ENCODE results near the gene ZNF562. TPM values are rescaled to one million over a fixed set of nuclear protein-coding genes. Genes with fewer than 3 reads are reported as not detected.
"Not testable (repeated sequence)": the region's sequence is repeated elsewhere in the genome, so short reads cannot be mapped to it uniquely, and the experiment has no call there.

ZNF562 gene
- polyA plus RNA-seq, 2 of the 4 experiments (the other 2 are of a cell fraction): 8.5 to 16.1 TPM

DNA sequence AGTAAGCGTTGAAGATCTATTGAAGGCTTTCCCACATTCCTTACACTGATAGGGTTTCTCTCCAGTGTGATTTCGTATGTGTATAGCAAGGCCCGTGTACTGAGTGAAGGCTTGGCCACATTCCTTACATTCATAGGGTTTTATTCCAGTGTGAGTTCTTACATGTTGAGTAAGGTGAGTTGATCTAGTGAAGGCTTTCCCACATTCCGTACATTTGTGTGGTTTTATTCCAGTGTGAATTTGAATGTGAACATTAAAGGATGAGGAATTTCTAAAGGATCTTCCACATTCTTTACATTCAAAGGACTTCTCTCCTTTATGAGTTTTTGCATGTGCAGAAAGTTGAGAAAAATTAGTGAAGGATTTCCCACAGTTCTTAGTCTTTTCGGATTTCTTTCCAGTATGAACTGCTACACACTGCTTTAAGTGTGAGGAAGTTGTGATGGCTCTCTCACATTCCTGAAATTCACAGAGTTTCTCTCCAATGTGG lies 21.8 kb downstream of the ZNF562 start:
- WGBS (ENCODE audit: missing lambda C conversion rate): 89% methylated on average over 5 of the region's 5 CpGs
- ATAC-seq; H3K4me1 ChIP-seq; FAIRE-seq; CTCF ChIA-PET; H3K4me3 ChIP-seq; H3K4me2 ChIP-seq; H3K27ac ChIP-seq; POLR2A ChIA-PET; DNase-seq (ENCODE audit: low read depth in 1 of 2, low spot score in 1 of 2): not testable (repeated sequence)
- 0 out of 2 replicates have a peak, but pooled peaks have one; percentile 11 for TF ChIP-seq KDM1A (IDR thresholded peaks at IDR 0.05; ENCODE audit: low read depth)
- peaks cover 89% of the 10 kb centered on the region for H3K9me3 ChIP-seq

DNA sequence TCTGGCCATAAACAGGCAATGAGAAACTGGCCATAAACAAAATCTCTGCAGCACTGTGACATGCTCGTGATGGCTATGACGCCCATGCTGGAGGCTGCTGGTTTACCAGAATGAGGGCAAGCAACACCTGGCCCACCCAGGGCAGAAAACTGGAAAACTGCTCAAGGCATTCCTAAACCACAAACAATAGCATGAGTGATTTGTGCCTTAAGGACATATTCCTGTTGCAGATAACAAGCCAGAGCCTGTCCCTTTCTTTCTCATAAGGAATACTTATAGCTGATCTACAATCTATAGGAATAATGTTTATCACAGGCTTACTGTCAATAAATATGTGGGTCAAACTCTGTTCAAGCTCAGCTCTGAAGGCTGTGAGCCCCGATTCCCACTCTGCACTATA lies 23.4 kb downstream of the ZNF562 start:
- H3K4me1 ChIP-seq; POLR2A ChIA-PET; H3K4me2 ChIP-seq; CTCF ChIA-PET; H3K27ac ChIP-seq; DNase-seq (ENCODE audit: low read depth in 1 of 2, low spot score in 1 of 2); ATAC-seq; FAIRE-seq; H3K4me3 ChIP-seq: not testable (repeated sequence)
- WGBS (ENCODE audit: missing lambda C conversion rate): 98% methylated on average over 3 of the region's 3 CpGs
- H3K9me3 ChIP-seq: peaks cover 92% of the 10 kb centered on the region

DNA sequence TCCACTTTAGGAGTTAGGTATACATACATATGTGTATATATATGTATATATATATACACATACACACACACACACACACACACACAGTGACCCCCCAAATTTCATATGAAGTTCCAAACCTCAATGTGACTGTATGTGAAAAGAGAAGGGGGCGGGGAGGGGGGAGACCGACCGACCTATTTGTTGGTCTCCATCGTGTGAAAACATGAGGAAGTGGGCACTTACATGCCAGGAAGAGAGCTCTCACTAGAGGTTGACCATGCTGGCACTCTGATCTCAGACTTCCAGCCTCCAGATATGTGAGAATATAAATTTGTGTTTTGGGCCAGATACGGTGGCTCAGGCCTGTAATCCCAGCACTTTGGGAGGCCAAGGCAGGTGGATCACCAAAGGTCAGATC lies 24.6 kb downstream of the ZNF562 start:
- Histone ChIP-seq H3K9me3 (peaks cover 88% of the 10 kb centered on the region), H3K4me1 (no peaks in the 10 kb centered on the region), H3K4me3 (no peak overlapping the region), H3K27ac (no peak overlapping the region), H3K4me2 (no peak overlapping the region)
- TF ChIP-seq TP53 (CRISPR knock-in tag; IDR thresholded peaks at IDR 0.05) (no peak), POLR2AphosphoS2 (conservative IDR thresholded peaks at IDR 0.05; ENCODE audit: low read length) (no peak), BHLHE40 (IDR thresholded peaks at IDR 0.05; ENCODE audit: low read depth, low read length) (no peak), RARB (CRISPR knock-in tag; IDR thresholded peaks at IDR 0.05) (no peak), CBX2 (IDR thresholded peaks at IDR 0.05; ENCODE audit: borderline replicate concordance, low read depth) (no peak), ZFP36 (IDR thresholded peaks at IDR 0.05; ENCODE audit: borderline replicate concordance, partially characterized antibody) (no peak), EP300 (IDR thresholded peaks at IDR 0.05) (no peak), RCOR1 (IDR thresholded peaks at IDR 0.05; ENCODE audit: low read depth, low read length) (no peak), POLR2A (IDR thresholded peaks at IDR 0.05; ENCODE audit: low read length) (no peak), SREBF2 (IDR thresholded peaks at IDR 0.05) (no peak), HOXB5 (CRISPR knock-in tag; IDR thresholded peaks at IDR 0.05) (no peak)
- TF ChIP-seq, protein P1, sequence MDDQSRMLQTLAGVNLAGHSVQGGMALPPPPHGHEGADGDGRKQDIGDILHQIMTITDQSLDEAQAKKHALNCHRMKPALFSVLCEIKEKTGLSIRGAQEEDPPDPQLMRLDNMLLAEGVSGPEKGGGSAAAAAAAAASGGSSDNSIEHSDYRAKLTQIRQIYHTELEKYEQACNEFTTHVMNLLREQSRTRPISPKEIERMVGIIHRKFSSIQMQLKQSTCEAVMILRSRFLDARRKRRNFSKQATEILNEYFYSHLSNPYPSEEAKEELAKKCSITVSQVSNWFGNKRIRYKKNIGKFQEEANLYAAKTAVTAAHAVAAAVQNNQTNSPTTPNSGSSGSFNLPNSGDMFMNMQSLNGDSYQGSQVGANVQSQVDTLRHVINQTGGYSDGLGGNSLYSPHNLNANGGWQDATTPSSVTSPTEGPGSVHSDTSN (IDR thresholded peaks at IDR 0.05): no peak
- TF ChIP-seq, protein P2, sequence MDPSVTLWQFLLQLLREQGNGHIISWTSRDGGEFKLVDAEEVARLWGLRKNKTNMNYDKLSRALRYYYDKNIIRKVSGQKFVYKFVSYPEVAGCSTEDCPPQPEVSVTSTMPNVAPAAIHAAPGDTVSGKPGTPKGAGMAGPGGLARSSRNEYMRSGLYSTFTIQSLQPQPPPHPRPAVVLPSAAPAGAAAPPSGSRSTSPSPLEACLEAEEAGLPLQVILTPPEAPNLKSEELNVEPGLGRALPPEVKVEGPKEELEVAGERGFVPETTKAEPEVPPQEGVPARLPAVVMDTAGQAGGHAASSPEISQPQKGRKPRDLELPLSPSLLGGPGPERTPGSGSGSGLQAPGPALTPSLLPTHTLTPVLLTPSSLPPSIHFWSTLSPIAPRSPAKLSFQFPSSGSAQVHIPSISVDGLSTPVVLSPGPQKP (IDR thresholded peaks at IDR 0.05; ENCODE audit: low read depth, low read length): no peak
- ChIA-PET CTCF (no interaction called here), POLR2A (no interaction called here)
- ATAC-seq (no peak), DNase-seq (ENCODE audit: low read depth in 1 of 2, low spot score in 1 of 2) (no peak), FAIRE-seq (no peak)
- WGBS (ENCODE audit: missing lambda C conversion rate): 90% methylated on average over 5 of the region's 5 CpGs

DNA sequence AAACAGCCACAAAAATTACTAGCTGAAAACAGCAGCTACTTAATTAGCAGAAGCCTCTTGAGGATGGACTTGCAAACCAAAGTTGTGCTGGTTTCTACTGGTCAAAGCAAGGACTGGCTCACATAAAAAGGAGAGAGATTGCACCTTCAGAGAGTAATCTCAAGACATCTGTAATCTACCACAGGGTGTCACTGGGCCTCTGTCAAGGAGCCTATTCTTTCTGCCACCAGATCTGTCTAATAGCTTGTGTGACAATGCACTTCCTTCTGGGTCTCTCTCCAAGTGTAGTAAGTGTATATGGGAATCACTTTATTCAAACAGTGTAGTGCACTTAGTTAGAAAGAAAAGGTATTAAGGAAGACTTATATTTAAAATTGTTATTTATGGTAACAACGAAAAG lies 29.4 kb downstream of the ZNF562 start:
- WGBS (ENCODE audit: missing lambda C conversion rate): 91% methylated on average over 1 of the region's 1 CpG
- Histone ChIP-seq H3K9me3 (peaks cover 63% of the 10 kb centered on the region), H3K4me1 (no peaks in the 10 kb centered on the region), H3K27ac (no peak overlapping the region), H3K4me2 (no peak overlapping the region), H3K4me3 (no peak overlapping the region)
- POLR2A ChIA-PET: no interaction called here
- no peak for TF ChIP-seq MYC (IDR thresholded peaks at IDR 0.05; ENCODE audit: borderline replicate concordance, low read length)
- no peak for TF ChIP-seq ZNF302 (CRISPR knock-in tag; IDR thresholded peaks at IDR 0.05)
- FAIRE-seq (no peak), DNase-seq (ENCODE audit: low read depth in 1 of 2, low spot score in 1 of 2) (no peak), ATAC-seq (no peak)
- CTCF ChIA-PET: interaction anchor here (0.9 kb wide), 1 partner anchor 12 kb away, joined by 3 read pairs; no protein-coding TSS in a partner anchor

DNA sequence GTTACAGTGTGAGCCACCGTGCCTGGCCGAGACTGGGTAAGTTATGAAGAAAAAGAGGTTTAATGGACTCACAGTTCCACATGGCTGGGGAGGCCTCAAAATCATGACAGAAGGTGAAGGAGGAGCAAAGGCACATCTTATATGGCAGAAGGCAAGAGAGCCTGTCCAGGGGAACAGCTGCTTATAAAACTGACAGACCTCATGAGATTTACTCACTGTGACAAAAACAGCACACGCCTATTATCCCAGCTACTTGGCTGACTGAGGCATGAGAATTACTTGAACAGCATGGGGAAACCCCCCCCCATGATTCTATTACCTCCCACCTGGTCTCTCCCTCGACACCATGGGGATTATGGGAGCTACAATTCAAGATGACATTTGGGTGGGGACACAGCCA lies 30.4 kb downstream of the ZNF562 start:
- Histone ChIP-seq H3K27ac (no peak overlapping the region), H3K4me2 (no peak overlapping the region), H3K4me3 (no peak overlapping the region), H3K9me3 (peaks cover 55% of the 10 kb centered on the region), H3K4me1 (no peaks in the 10 kb centered on the region)
- no peak for ATAC-seq
- ChIA-PET CTCF (no interaction called here), POLR2A (interaction anchor here (0.7 kb wide), 1 partner anchor 212 kb away, joined by 3 read pairs; no protein-coding TSS in a partner anchor)
- no peak for FAIRE-seq
- 87% methylated on average over 4 of the region's 4 CpGs for WGBS (ENCODE audit: missing lambda C conversion rate)
- no peak for DNase-seq (ENCODE audit: low read depth in 1 of 2, low spot score in 1 of 2)
- TF ChIP-seq PHF8 (IDR thresholded peaks at IDR 0.05; ENCODE audit: borderline replicate concordance, low read depth): no peak
- TF ChIP-seq RNF2 (IDR thresholded peaks at IDR 0.05; ENCODE audit: borderline replicate concordance, low read depth): no peak
- no peak for TF ChIP-seq RFX5 (IDR thresholded peaks at IDR 0.05)
- no peak for TF ChIP-seq ESRRA (IDR thresholded peaks at IDR 0.05; ENCODE audit: borderline replicate concordance, low read length)
- TF ChIP-seq, protein P3, sequence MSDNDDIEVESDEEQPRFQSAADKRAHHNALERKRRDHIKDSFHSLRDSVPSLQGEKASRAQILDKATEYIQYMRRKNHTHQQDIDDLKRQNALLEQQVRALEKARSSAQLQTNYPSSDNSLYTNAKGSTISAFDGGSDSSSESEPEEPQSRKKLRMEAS (IDR thresholded peaks at IDR 0.05): no peak
- no peak for TF ChIP-seq ZC3H11A (IDR thresholded peaks at IDR 0.05)
- TF ChIP-seq CHD4 (IDR thresholded peaks at IDR 0.05; ENCODE audit: borderline replicate concordance): no peak
- TF ChIP-seq, protein P1 (IDR thresholded peaks at IDR 0.05): no peak
- no peak for TF ChIP-seq POLR2A (IDR thresholded peaks at IDR 0.05; ENCODE audit: low read length)
- no peak for TF ChIP-seq HEYL (CRISPR knock-in tag; IDR thresholded peaks at IDR 0.05)
- no peak for TF ChIP-seq NPAS2 (CRISPR knock-in tag; IDR thresholded peaks at IDR 0.05; ENCODE audit: borderline replicate concordance)
- TF ChIP-seq SREBF2 (IDR thresholded peaks at IDR 0.05): no peak
- TF ChIP-seq JUNB (IDR thresholded peaks at IDR 0.05): no peak
- TF ChIP-seq GATA3 (IDR thresholded peaks at IDR 0.05; ENCODE audit: borderline replicate concordance): no peak
